Activated CD4-positive, alpha-beta T cell treated with anti-CD3 and anti-CD28 coated beads for 48 hours (primary cell): ENCODE results near the gene QPCT.
"Not testable (repeated sequence)": the region's sequence is repeated elsewhere in the genome, so short reads cannot be mapped to it uniquely, and the experiment has no call there.

Source experiments
- DNase-seq: peaks from one replicate; pipeline ENCODE4 v3.0.0-alpha.2; 2020

Gene QPCT

DNA sequence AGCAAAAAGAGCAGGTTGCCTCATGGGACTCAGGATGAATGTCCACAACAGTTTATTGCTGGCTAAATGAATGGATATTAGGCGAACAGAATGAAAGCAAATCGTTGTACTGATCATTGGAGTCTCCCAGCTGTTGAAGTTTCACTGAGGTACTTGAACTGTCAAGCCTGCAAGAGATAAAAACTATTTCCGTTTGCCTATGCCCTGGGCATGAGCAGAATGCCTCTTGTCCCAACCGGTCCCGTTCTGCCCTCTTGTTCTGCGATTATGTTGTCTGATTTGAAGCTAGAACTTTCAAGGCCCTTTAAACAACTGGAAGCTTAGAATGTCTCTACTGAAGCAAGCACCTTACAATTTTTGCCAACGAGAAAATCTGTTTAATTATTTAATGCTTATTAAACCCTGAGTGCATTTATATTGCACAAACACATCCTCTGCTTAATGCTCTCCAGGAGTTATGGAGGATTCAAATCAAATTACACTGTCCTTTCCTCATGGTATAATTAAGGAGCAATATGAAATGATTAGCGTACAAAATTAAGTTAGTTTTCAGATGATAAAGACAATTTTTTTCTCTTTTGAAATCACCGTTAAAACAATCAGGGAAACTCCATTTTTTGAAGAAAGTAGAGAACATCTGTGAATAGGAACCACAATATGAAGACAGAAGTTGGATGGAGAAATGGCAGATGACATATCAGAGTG lies 17.7 kb downstream of the QPCT start:
- no peak for DNase-seq

GRCh38 chr2:37364351-37364750 lies 19.9 kb downstream of the QPCT start:
- DNase-seq: no peak

DNA sequence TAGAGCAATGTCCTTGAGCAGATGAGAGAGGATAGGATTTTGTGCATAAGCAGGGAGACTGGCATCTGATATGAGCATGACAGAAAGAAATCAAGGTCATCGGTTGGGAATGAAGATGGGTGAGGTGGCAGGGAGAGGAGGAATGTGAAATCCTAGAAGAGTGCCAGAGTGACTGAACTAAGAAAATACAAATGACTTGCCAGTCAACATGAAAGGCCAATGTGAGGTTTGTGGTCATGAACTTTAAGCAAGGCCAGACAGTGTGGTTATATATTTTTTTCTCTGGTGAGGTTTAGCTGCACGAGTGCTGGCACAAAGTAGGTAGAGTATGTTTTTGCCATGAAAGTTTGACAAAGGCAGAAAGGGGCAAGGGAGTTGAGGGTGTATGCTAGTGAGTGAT lies 21.2 kb downstream of the QPCT start:
- DNase-seq: no peak

- peak; percentile 25 for DNase-seq
Observed at GRCh38 chr2:37366773-37367172, 22.3 kb downstream of the QPCT start.

- no peak for DNase-seq
Observed at GRCh38 chr2:37367310-37367709, 22.9 kb downstream of the QPCT start.

GRCh38 chr2:37367984-37368383 lies 23.6 kb downstream of the QPCT start:
- DNase-seq: no peak

GRCh38 chr2:37370666-37371065 lies 26.2 kb downstream of the QPCT start:
- DNase-seq: no peak

DNA sequence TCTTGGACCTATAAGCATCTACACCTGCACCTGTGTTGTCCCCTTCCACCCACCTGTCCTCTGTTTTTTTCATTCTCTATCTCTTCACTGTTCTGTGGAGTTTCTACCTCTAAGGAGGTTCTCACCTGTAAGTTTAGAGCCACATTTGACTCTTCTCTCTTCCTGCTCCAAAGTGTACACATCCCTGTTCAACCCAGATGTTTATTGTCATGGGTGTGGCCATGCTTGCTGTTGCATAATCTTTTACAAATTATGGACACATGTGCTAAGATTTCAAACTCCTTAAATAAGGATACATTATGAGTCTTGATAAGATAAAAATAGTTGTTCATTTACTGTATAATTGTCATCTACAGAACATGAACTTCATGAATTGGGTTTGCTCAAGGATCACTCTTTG lies 27.6 kb downstream of the QPCT start:
- DNase-seq: no peak

- no peak for DNase-seq
Observed at GRCh38 chr2:37375741-37376288, 31.4 kb downstream of the QPCT start.

DNA sequence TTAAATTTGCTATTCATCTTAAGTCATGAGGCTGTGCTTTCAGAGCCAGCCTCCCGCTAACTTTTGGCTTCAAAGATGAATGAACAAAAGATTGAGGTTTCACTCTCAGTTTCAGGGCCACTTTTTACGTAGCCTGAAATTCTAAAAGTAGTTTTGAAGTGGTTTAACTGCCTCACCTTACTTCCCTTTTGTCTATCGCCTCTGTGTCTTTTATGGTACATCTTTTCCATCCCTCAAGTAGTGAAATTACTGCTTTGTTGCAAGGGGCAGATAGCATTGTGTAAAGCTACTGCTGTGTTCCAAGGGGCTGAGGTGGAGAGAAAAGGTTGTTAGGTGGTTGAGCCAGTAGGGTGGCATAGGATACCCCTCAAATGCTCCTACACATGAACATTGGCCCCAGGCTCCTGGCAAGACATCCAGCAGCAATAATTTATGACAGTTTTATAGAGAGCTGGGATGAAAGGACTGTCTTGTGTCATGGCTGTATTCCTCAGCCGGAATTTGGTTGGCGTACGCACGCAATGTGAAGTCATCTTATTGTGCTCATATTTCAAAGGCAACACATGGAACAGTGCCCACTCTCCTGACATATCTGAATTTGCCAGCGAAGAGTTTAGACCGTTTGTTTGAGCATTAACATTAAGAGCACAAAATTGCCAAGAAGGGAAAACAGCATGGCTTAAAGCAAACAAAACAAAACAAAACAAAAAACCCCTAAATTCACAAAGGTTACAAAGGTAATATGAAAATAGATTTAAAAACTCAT lies 32.2 kb downstream of the QPCT start:
- peak; percentile 54 for DNase-seq

DNA sequence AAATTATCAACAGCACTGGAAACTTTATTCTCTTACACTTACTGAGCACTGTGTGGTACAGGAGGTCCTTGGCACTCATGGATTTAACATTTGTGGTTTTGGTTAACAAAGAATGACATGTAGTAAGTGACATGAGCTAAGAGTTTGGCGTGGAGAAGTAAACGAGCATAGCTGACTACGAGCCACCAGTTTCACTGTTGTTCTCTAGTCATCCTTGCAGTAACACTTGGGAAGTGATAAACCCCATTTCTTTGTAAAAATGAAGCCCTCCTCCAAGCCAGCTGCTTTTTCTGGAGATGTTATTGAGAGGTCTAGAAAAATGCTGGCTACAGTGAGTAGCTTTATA lies 32.7 kb downstream of the QPCT start:
- DNase-seq: peak; percentile 62

- no peak for DNase-seq
Observed at GRCh38 chr2:37378411-37378810, 34.0 kb downstream of the QPCT start.

- DNase-seq: no peak
Observed at GRCh38 chr2:37379881-37380296, 35.5 kb downstream of the QPCT start.

GRCh38 chr2:37380787-37381186 lies 36.4 kb downstream of the QPCT start:
- not testable (repeated sequence) for DNase-seq

DNA sequence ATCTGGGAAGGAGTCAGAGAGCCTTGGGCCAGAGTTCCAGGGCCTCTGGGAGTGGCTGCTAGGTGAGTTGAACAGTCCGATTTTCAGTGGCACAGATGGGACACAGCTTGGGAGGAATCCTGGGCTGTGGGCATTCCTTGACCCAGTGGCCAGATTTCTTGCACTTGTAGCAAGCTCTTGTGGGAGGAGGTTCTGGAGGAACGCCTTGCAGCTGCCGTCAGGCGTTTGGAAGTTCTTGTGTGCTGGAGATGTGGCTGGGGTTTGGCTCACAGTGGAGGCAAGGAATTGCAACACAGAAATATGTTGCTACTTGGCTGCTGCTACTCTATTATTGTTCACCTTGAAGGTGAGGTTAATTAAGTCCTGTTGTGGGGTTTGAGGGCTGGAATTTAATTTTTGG lies 39.8 kb downstream of the QPCT start:
- DNase-seq: not testable (repeated sequence)

DNA sequence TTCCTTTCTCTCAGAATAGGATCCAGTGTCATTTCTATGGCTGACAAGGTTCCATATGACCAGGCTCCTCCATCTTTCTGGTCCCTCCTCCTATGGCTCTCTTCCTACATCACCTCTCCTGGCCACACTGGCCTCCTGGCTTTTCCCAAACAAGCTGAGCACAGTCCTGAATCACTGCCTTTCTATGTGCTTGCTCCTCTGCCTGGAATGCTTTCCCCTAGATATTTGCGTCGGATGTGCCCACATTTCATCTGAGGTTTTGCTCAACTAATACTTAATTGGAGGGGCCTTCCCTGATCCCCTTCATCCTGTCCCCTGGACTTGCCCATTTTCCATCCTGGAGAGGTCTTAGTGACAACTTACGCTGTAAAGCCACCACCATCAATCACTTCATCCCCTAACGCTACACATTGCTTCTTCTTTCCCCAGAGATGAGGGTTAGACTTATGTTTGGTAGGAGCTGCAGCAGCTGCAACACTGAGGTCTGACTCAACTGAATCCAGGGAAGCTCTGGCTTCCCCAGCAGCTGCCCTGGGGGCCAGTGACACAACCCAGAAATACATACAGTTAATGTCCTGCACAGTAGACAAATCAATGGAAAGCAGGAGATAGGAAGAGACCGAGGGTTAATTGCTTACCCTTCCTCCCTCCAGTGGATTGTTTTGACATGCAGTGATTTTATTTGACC lies 42.9 kb downstream of the QPCT start:
- DNase-seq: no peak

DNA sequence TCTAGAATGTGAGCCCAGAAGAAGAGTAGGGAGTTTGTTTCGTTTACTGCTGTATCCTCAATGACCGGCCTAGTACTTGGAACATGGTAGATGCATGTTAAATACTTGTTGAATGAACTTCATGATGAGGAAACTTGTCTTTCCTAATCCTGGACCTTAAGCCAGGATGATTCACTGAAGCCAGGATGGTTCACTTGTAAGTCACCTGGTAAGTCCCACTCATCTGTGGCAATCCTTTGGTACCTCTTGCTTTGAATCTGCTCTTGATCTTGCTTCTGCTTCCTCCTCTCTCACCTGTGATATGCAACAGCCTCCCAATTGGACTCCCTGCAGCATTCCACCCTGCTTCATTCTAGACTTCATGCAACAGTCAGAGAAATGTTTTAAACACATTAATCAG lies 43.6 kb downstream of the QPCT start:
- no peak for DNase-seq

- DNase-seq: peak; percentile 12
Observed at GRCh38 chr2:37389395-37389794, 45.0 kb downstream of the QPCT start.

DNA sequence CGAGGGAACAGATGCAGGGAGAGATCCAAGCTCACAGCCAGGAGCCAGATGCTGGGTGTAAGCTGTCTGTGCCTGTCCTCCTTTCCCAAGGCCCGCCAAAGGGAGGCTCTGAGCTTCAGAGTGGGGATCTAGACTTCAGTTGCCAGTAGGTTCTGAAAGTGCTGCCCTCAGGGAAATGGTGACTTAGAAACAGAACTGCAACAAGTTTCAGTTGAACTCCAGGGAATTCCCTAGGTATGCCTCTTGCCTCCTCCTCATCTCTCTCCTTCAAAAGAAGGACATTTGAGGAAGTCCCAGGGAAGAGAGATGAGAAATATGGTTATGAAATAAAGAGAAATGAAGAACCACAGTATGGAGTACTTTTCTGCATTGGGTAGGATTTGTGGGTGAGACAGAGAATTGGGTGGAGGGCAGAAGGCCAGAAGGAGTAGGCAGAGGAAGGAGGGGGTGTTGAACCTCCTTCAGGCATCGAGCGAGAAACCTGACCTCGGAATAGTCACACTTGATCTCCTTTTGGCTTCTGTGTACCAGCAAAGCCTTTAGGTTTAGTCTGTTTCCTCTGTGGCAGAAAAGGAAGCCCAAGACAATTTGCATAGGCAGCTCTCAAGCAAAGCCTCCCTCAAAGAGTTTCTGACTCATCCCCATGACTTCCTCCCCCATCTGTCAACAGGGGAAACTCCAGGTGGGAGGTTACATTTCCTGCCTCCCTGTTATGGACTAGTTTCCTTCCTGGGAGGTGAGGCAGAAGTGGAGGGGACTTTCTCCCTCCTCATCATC lies 45.7 kb downstream of the QPCT start:
- DNase-seq: peak; percentile 69

GRCh38 chr2:37390777-37391176 lies 46.3 kb downstream of the QPCT start:
- no peak for DNase-seq

GRCh38 chr2:37391711-37392110 lies 47.3 kb downstream of the QPCT start:
- DNase-seq: no peak

- DNase-seq: no peak
Observed at GRCh38 chr2:37392428-37392827, 48.0 kb downstream of the QPCT start.

DNA sequence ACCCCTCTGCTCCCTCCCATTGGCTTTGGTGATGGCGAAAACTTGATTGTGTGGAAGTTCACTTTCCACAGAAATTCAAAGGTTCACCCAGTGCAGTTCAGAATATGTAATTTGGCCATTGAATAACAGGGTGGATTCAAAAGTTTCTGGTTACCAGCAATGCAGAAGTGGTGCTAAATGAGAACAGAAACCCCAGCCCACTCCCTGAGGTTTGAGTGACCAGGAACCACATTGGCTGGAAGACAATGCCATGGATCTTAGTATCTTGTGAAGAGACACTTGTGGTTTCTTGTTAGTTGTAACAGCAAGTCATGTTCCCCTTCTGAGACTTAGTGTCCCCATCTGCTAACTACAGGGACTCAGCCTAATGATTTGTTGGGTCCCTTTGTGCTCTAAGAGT lies 49.8 kb downstream of the QPCT start:
- DNase-seq: no peak
